ENCODE data around the gene ARL16. TPM values are rescaled to one million over a fixed set of nuclear protein-coding genes. Genes with fewer than 3 reads are reported as not detected.
A peak's percentile ranks its signal among the peaks of the same experiment; 100 is the strongest.

ARL16 gene
- total and polyA plus RNA-seq, 4 donors, result 20.5 to 87.4 (median 34.1) TPM

GRCh38 chr17:81713556-81714411, 30.2 kb upstream of the ARL16 start:
- Histone ChIP-seq H3K27me3 (ENCODE audit: control insufficient read depth in 1 of 2, insufficient read depth in 2 of 2, low read length in 1 of 2) (no peaks in the 10 kb centered on the region), H3K4me3 (ENCODE audit: low read length in 2 of 2) (no peak overlapping the region), H3K27ac (ENCODE audit: low read depth in 1 of 2, low read length in 2 of 2) (no peak overlapping the region), H3K9me3 (ENCODE audit: control insufficient read depth, low read length) (no peaks in the 10 kb centered on the region), H3K4me1 (ENCODE audit: control insufficient read depth in 1 of 2, insufficient read depth in 2 of 2, low read length in 2 of 2) (no peaks in the 10 kb centered on the region), H3K36me3 (ENCODE audit: control insufficient read depth in 1 of 2, insufficient read depth in 2 of 2, low read length in 1 of 2) (no peaks in the 10 kb centered on the region)
- WGBS, 2 donors, result 84% methylated on average over 35 to 36 of the region's 36 CpGs
- ATAC-seq (ENCODE audit: low FRiP score) (no peak), DNase-seq (no peak)
- intact Hi-C loops (cut with DNase I), result no loop called here

DNA sequence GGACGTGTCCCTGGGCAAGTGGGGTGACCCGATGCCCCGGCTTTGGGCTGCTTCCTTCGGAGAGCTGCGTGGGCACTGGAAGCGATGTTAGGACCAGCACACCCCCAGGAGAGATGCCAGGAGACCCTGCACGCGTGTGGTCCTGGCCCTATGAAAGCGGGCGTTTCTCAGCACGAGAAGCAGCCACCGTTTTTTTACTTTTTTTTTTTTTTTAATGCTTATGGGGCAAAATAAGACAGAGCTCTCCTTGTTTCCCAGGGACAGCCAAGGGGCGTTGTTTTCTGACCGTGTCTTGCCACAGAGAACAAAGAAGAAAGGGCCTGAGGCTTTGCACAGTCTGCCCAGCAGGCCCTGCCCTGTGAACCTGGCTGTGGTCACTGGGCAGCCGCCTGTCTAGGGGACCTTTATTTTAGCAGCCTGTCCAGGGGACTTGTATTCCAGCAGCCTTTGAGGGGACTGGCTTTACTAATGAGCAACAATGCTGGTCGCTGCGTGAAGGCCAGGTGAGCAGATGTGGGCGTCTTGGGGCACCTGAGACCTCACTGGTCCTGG, 29.5 kb upstream of the ARL16 start:
- H3K27me3 ChIP-seq (ENCODE audit: control insufficient read depth in 1 of 2, insufficient read depth in 2 of 2, low read length in 1 of 2), result no peaks in the 10 kb centered on the region
- H3K4me1 ChIP-seq (ENCODE audit: control insufficient read depth in 1 of 2, insufficient read depth in 2 of 2, low read length in 2 of 2), result no peaks in the 10 kb centered on the region
- H3K9me3 ChIP-seq (ENCODE audit: control insufficient read depth, low read length), result no peaks in the 10 kb centered on the region
- WGBS, 2 donors, result 38 to 43% methylated on average over 18 of the region's 18 CpGs
- no peak for ATAC-seq (ENCODE audit: low FRiP score)
- intact Hi-C loops (cut with DNase I), result no loop called here
- no peak overlapping the region for H3K27ac ChIP-seq (ENCODE audit: low read depth in 1 of 2, low read length in 2 of 2)
- DNase-seq, result peak in 1 of 2 donors; percentile 70
- no peaks in the 10 kb centered on the region for H3K36me3 ChIP-seq (ENCODE audit: control insufficient read depth in 1 of 2, insufficient read depth in 2 of 2, low read length in 1 of 2)
- H3K4me3 ChIP-seq (ENCODE audit: low read length in 2 of 2), result no peak overlapping the region

- no peak overlapping the region for H3K27ac ChIP-seq (ENCODE audit: low read depth in 1 of 2, low read length in 2 of 2)
- no peaks in the 10 kb centered on the region for H3K4me1 ChIP-seq (ENCODE audit: control insufficient read depth in 1 of 2, insufficient read depth in 2 of 2, low read length in 2 of 2)
- no peaks in the 10 kb centered on the region for H3K27me3 ChIP-seq (ENCODE audit: control insufficient read depth in 1 of 2, insufficient read depth in 2 of 2, low read length in 1 of 2)
- no peaks in the 10 kb centered on the region for H3K9me3 ChIP-seq (ENCODE audit: control insufficient read depth, low read length)
- no peak for DNase-seq
- peak overlapping the region; percentile 46 to 60 for H3K4me3 ChIP-seq (ENCODE audit: low read length in 2 of 2)
- H3K36me3 ChIP-seq (ENCODE audit: control insufficient read depth in 1 of 2, insufficient read depth in 2 of 2, low read length in 1 of 2), result no peaks in the 10 kb centered on the region
- no peak for ATAC-seq (ENCODE audit: low FRiP score)
- intact Hi-C loops (cut with DNase I), result no loop called here
- WGBS, 2 donors, result 3 to 5% methylated on average over 32 to 41 of the region's 41 CpGs
Observed at GRCh38 chr17:81712468-81713003, 28.9 kb upstream of the ARL16 start.

DNA sequence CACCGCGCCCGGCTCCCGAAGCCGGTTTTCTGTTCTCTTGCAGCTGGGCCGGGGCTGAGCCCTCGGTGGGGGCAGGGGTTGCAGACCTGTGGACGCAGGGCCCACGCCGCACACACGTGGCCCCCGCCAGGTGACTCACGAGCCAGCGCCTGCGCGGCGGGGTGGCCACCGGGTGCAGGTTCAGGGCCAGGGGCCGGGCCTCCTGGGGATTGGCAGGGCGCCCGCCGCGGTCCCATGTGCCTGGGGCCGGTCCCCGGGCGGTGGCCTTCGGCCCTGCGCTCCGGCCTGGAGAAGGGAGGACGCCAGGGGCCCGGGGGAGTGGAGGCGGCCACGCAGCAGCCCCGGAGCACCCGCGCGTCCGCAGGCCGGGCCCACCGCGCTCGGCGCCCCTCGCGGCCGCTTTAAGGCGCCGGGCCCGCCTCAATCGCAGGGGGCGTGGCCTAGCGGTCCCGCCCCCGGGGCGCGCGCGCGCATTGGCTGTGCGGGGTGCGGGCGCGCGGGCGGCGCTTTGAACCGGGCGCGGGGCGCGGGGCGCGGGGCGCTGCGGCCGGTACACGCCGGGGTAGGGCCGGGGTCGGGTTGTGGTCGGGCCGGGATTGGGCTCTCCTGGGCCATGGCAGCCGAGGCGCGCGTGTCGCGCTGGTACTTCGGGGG, 28.3 kb upstream of the ARL16 start, which contains the start of gene SLC25A10:
SLC25A10 (plus strand) TSS at position 471 of the 654 bp plus-strand sequence; CDS start at position 614, 143 bp downstream.
- Histone ChIP-seq H3K27me3 (ENCODE audit: control insufficient read depth in 1 of 2, insufficient read depth in 2 of 2, low read length in 1 of 2) (no peaks in the 10 kb centered on the region), H3K4me1 (ENCODE audit: control insufficient read depth in 1 of 2, insufficient read depth in 2 of 2, low read length in 2 of 2) (no peaks in the 10 kb centered on the region), H3K9me3 (ENCODE audit: control insufficient read depth, low read length) (no peaks in the 10 kb centered on the region), H3K36me3 (ENCODE audit: control insufficient read depth in 1 of 2, insufficient read depth in 2 of 2, low read length in 1 of 2) (no peaks in the 10 kb centered on the region), H3K4me3 (ENCODE audit: low read length in 2 of 2) (peak within 1 kb of the TSS; percentile 46 to 60), H3K27ac (ENCODE audit: low read depth in 1 of 2, low read length in 2 of 2) (no peak within 1 kb of the TSS)
- intact Hi-C loops (cut with DNase I), result no loop called here
- 1% methylated on average over 61 to 89 of the region's 89 CpGs for WGBS, 2 donors
- ATAC-seq (ENCODE audit: low FRiP score) (peak; percentile 79), DNase-seq (peak; percentile 79 to 89)

GRCh38 chr17:81710514-81711308, 27.1 kb upstream of the ARL16 start:
- Histone ChIP-seq H3K4me1 (ENCODE audit: control insufficient read depth in 1 of 2, insufficient read depth in 2 of 2, low read length in 2 of 2) (no peaks in the 10 kb centered on the region), H3K9me3 (ENCODE audit: control insufficient read depth, low read length) (no peaks in the 10 kb centered on the region), H3K27ac (ENCODE audit: low read depth in 1 of 2, low read length in 2 of 2) (no peak overlapping the region), H3K36me3 (ENCODE audit: control insufficient read depth in 1 of 2, insufficient read depth in 2 of 2, low read length in 1 of 2) (no peaks in the 10 kb centered on the region), H3K27me3 (ENCODE audit: control insufficient read depth in 1 of 2, insufficient read depth in 2 of 2, low read length in 1 of 2) (no peaks in the 10 kb centered on the region), H3K4me3 (ENCODE audit: low read length in 2 of 2) (no peak overlapping the region)
- DNase-seq, result no peak
- no peak for ATAC-seq (ENCODE audit: low FRiP score)
- intact Hi-C loops (cut with DNase I), result no loop called here
- 8 to 13% methylated on average over 29 of the region's 29 CpGs for WGBS, 2 donors

DNA sequence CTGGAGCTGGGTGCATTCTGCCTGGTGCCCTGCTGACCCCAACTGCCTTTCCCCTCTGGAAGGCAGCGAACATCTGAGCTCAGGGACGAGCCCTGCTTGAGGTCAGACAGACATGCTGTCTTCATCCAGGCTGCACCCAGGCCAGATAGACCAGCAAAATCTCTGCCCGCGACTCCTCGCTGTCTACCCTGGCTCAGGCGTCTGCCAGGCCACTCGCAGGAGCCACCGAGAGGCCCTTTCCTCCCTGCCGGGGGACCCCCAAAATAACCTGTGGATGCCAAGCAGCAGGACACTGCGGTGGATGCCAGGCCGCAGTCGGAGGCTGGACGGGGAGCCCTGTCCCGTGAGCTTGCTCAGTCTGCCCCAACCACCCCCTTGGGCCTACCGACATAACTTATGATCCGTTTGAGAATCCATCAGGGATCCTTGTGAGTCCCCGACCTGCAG, 25.2 kb upstream of the ARL16 start:
- Histone ChIP-seq H3K9me3 (ENCODE audit: control insufficient read depth, low read length) (no peaks in the 10 kb centered on the region), H3K4me1 (ENCODE audit: control insufficient read depth in 1 of 2, insufficient read depth in 2 of 2, low read length in 2 of 2) (no peaks in the 10 kb centered on the region), H3K4me3 (ENCODE audit: low read length in 2 of 2) (no peak overlapping the region), H3K27me3 (ENCODE audit: control insufficient read depth in 1 of 2, insufficient read depth in 2 of 2, low read length in 1 of 2) (no peaks in the 10 kb centered on the region), H3K36me3 (ENCODE audit: control insufficient read depth in 1 of 2, insufficient read depth in 2 of 2, low read length in 1 of 2) (no peaks in the 10 kb centered on the region), H3K27ac (ENCODE audit: low read depth in 1 of 2, low read length in 2 of 2) (no peak overlapping the region)
- no peak for DNase-seq
- no peak for ATAC-seq (ENCODE audit: low FRiP score)
- intact Hi-C loops (cut with DNase I), result no loop called here
- 84 to 85% methylated on average over 17 of the region's 17 CpGs for WGBS, 2 donors

DNA sequence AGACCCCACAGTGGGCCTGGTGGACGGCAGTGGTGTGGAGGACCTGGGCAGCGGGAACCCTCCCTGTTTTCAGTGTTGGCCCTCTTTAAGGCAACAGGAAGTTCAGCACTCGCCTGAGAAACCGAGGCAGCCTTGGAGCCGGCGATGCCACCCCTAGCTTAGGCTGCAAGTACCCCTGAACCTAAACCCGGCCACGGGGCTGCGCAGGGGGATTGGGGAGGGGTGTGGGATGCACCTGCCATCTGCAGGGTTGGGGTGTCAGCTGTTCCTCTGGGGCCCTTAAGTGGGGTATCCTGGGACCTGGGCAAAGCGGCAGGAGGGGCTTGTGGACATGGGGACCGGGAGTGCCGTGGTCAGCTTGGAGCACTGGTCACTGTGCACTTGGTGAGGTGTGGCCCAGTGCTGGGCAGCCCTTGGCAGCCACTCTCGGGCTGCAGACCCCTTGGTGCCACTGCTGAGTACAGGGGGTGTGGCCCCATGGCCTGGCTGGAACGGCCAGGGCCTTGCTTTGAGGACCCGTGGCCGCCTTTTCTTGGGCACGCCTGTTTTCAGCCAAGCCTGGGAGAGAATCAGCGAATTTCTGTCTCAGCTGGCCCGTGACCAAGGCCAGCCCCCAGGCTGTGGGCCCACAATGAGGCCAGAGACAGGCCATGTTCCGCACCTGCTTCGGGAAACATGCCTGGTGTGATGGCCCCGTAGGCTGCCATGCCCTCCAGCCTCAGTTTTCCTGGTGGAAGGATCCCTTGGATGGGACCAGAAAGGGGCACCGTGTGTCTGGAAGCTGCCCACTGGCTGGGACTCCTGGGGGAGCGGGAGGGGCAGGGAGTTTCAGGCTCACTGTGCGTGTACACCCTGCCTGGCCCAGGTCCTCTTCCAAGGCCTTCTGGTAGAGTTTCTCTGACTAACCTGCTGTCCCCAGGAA, 24.4 kb upstream of the ARL16 start:
- DNase-seq (no peak), ATAC-seq (ENCODE audit: low FRiP score) (no peak)
- H3K27ac ChIP-seq (ENCODE audit: low read depth in 1 of 2, low read length in 2 of 2), result no peak overlapping the region
- intact Hi-C loops (cut with DNase I), result no loop called here
- 79 to 89% methylated on average over 25 of the region's 25 CpGs for WGBS, 2 donors
- H3K27me3 ChIP-seq (ENCODE audit: control insufficient read depth in 1 of 2, insufficient read depth in 2 of 2, low read length in 1 of 2), result no peaks in the 10 kb centered on the region
- H3K4me1 ChIP-seq (ENCODE audit: control insufficient read depth in 1 of 2, insufficient read depth in 2 of 2, low read length in 2 of 2), result no peaks in the 10 kb centered on the region
- no peaks in the 10 kb centered on the region for H3K36me3 ChIP-seq (ENCODE audit: control insufficient read depth in 1 of 2, insufficient read depth in 2 of 2, low read length in 1 of 2)
- H3K4me3 ChIP-seq (ENCODE audit: low read length in 2 of 2), result no peak overlapping the region
- no peaks in the 10 kb centered on the region for H3K9me3 ChIP-seq (ENCODE audit: control insufficient read depth, low read length)

All from aorta (tissue), 5 donors.